Measurements from ENCODE around the gene COL4A3. TPM values are rescaled to one million over a fixed set of nuclear protein-coding genes. Genes with fewer than 3 reads are reported as not detected.

The COL4A3 gene
- total RNA-seq, 1 donor from 2014 or later, result 4.4 TPM

DNA sequence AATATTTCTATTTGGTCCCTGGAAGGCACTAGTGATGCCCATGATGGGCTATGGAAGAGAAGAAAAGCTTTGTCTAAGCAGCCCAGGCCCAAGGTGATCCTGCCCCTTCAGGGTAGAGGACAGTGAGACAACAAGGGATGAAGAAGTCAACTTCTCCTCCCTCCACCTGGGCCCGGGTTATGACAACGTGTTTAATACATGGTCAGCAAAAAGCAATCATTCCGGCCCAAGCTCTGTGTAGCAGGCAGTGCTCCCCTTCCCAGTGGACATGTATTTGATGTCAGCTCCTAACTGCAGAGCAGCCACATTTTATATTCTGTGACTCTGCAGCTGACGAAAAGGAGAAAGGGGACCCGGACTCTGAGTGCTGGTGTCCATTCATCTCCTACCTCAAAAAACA lies 93.4 kb downstream of the COL4A3 start:
- Histone ChIP-seq H3K36me3 (peaks cover 20% of the 10 kb centered on the region), H3K4me3 (no peak overlapping the region), H3K4me1 (no peaks in the 10 kb centered on the region), H3K27ac (replicated peaks) (no peak overlapping the region), H3K9me3 (replicated peaks) (no peaks in the 10 kb centered on the region), H3K27me3 (ENCODE audit: low read depth) (no peaks in the 10 kb centered on the region)
- no peak for DNase-seq
- intact Hi-C loops (cut with micrococcal nuclease), result no loop called here
- TF ChIP-seq CTCF (IDR thresholded peaks at IDR 0.05; ENCODE audit: borderline replicate concordance), result no peak

- Histone ChIP-seq H3K4me1 (no peaks in the 10 kb centered on the region), H3K27me3 (ENCODE audit: low read depth) (no peaks in the 10 kb centered on the region), H3K27ac (replicated peaks) (no peak overlapping the region), H3K36me3 (peaks cover 27% of the 10 kb centered on the region), H3K9me3 (replicated peaks) (no peaks in the 10 kb centered on the region), H3K4me3 (no peak overlapping the region)
- intact Hi-C loops (cut with micrococcal nuclease), result no loop called here
- DNase-seq, result no peak
- no peak for TF ChIP-seq CTCF (IDR thresholded peaks at IDR 0.05; ENCODE audit: borderline replicate concordance)
Observed at GRCh38 chr2:227260041-227260440, 95.6 kb downstream of the COL4A3 start.

DNA sequence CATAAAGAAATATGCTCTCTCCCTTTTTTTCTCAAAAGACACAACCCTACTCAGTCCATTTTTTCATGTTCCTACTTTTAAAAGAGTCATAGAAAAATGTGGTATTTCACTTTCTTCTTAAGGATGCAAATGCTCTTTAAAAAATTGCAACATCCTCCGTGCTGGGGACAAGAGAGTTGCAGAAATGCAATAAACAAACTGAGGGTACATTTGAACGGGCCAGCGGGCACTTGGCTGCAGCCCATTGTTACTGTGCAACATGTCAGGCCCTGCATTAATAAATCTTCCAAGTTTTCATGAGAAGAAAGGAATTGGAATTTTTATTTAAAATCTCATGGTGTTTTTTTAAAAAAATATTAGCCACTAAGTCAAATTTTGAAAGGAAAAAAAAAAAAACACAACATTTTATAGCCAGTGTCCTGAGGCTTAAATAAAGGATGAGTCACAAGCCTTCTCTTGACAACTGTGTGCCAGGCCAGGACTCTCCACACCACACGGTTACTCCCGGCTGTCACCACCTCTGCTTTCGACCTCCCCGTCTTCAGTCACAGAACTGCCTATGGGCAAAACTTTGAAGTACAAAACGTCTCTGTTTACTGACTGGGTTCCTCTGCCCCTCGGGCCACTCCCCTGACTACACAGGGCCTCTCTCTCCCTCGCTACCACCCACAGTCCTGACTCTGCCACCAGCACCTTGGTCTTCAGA lies 103.1 kb downstream of the COL4A3 start:
- Histone ChIP-seq H3K4me1 (peaks cover 4% of the 10 kb centered on the region), H3K27me3 (ENCODE audit: low read depth) (no peaks in the 10 kb centered on the region), H3K9me3 (replicated peaks) (no peaks in the 10 kb centered on the region), H3K36me3 (peaks cover 8% of the 10 kb centered on the region), H3K4me3 (no peak overlapping the region), H3K27ac (replicated peaks) (no peak overlapping the region)
- peak; percentile 22 for DNase-seq
- intact Hi-C loops (cut with micrococcal nuclease), result no loop called here
- no peak for TF ChIP-seq CTCF (IDR thresholded peaks at IDR 0.05; ENCODE audit: borderline replicate concordance)

DNA sequence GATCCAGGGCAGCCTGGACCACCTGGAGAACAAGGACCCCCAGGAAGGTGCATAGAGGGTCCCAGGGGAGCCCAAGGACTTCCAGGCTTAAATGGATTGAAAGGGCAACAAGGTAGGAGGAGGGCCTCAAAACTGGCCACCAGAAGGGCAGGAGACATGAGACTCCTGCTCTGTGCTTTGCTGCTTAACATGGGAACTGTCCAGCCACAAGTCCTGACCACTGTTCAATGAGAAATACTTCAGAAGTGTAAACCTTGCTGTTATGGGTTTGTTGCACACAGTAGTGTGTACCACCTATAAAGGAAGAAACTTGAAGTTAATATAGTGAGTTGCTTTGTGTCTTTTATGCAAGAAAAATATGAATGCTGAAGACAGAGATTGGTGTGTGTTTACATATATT lies 116.5 kb downstream of the COL4A3 start:
- DNase-seq, result no peak
- H3K4me1 ChIP-seq, result no peaks in the 10 kb centered on the region
- no peak overlapping the region for H3K27ac ChIP-seq (replicated peaks)
- no peaks in the 10 kb centered on the region for H3K27me3 ChIP-seq (ENCODE audit: low read depth)
- H3K4me3 ChIP-seq, result no peak overlapping the region
- intact Hi-C loops (cut with micrococcal nuclease), result no loop called here
- peaks cover 11% of the 10 kb centered on the region for H3K9me3 ChIP-seq (replicated peaks)
- peaks cover 22% of the 10 kb centered on the region for H3K36me3 ChIP-seq
- TF ChIP-seq CTCF (IDR thresholded peaks at IDR 0.05; ENCODE audit: borderline replicate concordance), result no peak

DNA sequence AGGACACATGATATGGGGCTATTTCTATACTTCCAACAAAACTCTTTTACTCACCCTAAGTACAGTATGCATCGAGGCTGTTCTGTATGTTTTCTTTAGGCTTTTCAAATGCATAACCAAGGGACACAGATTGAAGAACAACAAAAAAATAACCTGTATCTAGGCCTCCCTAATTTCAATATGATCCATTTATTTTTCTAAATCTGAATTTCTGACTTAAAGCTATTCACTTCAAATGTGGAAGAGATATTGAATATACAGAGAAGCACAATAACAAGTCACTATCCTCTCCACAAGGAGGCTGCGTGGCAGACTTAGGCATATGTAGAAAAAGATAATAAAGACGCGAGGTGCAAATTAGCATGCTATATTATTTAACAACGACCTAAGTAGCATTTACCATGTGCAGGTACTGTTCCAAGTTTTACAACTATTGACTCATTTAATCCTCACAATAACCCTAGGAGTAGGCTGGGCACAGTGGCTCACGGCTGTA lies 121.4 kb downstream of the COL4A3 start:
- no peaks in the 10 kb centered on the region for H3K4me1 ChIP-seq
- no peak for DNase-seq
- no peaks in the 10 kb centered on the region for H3K27me3 ChIP-seq (ENCODE audit: low read depth)
- H3K27ac ChIP-seq (replicated peaks), result no peak overlapping the region
- TF ChIP-seq CTCF (IDR thresholded peaks at IDR 0.05; ENCODE audit: borderline replicate concordance), result no peak
- H3K4me3 ChIP-seq, result no peak overlapping the region
- peaks cover 11% of the 10 kb centered on the region for H3K9me3 ChIP-seq (replicated peaks)
- intact Hi-C loops (cut with micrococcal nuclease), result no loop called here
- H3K36me3 ChIP-seq, result peaks cover 33% of the 10 kb centered on the region

Measured in left ventricle myocardium inferior (tissue), 1 donor.